Stimulated activated CD4-positive, alpha-beta T cell treated with anti-CD3 and anti-CD28 coated beads, Interleukin-15, amount 100 ng/mL, for 1 hour (primary cell): ENCODE data around the gene SDHB.

Experiments
- DNase-seq, 2 donors: peaks; one replicate each; pipeline ENCODE4 v3.0.0-alpha.2; 2020; ENCODE audit warnings: low read depth in 1 of 2, low spot score in 1 of 2

Gene SDHB

DNA sequence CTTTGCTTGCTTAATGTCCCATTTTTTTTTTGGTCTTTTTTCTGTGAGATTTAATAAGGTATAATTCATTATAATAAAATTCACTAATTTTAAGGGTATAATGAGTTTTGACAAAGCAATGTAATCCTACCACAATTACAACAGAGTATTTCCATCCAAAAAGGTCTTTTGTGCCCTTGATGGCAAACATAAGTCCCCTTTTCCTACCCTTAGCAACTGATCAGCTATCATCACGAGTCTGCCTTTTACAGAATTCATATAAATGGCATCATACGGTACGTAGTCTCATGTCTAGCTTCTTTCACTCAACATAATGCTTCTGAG, 7.5 kb downstream of the SDHB start:
- no peak for DNase-seq

DNA sequence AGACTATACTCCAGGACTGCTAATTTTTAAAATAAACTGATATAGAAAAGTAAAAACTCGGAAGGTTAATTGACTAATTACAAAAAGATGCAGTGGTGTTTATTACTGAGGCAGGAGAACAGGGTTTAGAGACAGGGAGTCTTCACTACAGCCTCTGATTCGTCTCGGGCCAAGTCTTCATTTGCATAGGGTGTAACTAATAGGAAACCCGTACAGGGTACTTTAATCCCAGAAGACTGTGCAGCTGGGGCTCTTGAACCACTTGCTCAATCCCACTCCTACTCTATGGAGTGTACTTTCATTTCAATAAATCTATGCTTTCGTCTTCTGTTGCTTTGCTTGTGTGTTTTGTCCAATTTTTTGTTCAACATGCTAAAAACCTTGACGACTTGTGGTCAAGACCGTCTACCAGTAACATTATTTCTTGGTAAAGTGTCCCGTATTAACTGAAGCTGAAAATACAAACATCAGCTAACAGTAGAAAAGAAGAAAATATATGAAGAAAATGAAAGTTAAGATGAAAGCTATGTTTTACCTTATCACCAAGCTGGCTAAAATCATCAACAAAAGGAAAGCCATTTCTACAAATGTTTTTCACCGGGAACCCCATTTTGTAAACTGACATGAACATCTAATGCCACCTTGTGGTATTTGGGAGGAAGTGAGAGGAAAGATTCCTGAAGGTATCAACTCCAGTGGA, 8.0 kb downstream of the SDHB start:
- no peak for DNase-seq

DNA sequence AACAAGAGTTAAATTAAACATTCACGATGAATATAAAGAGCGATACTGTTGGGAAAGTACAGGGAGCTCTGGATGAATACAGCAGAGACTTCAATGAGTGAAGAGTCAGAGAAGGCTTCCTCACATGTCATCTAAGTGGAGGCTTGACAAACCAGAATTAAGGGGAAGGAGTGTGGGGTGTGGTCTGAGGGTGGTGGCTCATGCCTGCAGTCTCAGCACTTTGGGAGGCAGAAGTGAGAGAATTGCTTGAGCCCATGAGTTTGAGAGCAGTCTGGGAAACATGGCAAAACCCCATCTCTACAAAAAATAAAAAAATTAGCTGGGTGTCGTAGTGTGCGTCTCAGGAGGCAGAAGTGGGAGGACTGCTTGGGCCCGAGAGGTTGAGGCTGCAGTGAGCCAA, 8.7 kb downstream of the SDHB start:
- no peak for DNase-seq

DNA sequence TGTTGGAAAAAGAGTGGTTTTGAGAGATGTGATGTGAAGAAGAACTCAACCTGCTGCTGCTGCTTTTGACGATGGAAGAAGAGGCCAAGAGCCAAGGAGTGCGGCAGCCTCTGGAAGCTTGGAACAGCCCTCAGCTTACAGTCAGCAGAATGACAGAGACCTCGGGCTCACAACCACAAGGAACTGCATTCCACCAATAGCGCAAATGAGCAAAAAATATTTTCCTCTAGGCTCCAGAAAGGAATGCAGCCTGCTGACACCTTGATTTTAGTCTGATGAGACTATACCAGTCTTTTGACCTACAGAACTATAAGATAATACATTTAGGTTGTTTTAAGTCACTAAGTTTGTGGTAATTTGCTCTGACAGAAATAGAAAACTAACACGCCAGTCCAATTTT, 10.2 kb downstream of the SDHB start:
- DNase-seq: no peak

DNA sequence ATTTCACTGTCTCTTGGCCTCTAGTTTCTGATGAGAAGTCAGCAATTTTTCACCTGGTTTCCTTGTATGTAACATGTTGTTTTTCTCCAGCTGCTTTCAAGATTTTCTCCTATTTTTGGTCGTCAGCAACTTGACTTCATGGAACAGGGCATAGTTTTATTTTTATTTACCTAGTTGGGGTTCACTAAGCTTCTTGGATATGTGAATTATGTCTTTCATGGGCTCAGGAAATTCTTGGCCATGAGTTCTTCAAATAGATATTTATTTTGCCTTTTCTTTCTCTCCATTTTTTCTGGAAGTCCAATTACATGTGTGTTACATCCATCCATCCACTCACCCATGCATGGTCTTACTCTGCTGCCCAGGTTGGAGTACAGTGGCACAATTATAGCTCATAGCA, 13.7 kb downstream of the SDHB start:
- no peak for DNase-seq

DNA sequence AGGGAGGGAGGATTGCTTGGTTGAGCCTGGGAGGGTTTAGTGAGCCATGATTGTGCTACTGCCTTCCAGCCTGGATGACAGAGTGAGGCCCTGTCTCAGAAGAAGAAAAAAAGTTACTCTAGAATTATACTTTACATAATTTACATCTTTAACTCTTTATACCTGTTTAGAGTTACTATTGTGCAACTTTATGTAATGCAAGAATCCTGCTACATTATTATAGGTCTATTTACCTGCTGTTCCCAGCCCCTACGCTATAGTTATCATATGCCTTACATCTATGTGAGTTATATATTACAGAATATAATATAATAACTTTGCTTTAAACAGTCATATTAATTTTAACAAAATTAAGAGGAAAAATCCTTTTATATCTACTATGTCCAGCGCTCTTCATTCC, 14.3 kb downstream of the SDHB start:
- no peak for DNase-seq

DNA sequence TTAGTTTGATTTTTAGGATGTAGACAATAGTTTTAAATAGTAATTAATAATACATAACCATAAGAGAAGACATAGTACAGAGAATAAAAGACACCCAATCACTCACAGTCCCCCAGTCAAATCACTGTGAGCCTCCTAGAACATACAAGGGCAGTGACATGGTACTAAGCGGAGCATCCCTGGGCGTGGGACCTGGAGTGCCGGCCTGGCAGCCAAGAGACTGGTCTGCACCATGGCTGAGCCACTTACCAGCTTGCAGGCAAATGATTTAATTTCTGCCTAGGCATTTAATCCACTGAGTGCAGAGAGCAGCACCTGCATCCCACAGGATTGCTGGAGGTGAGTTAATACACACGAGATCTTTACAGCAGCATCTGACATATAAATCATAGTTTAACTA, 20.4 kb downstream of the SDHB start:
- DNase-seq: no peak

DNA sequence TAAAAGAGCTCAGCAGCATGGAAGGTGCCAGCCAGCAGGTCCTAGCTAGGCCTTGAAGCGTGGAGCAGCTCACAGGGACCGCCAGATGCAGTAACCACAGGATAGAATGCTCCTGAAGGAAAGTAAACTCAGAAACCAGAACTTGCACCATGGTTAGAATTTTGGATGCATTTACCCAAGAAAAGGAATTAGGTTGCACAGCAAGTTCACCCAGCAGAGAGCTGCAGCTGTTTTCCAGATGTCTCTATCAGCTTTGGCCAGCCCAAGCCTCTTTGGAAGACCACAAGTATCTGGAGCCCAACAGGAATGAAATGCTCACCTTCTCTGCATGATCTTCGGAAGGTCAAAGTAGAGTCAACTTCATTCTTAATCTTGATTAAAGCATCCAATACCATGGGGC, 21.1 kb downstream of the SDHB start:
- no peak for DNase-seq

DNA sequence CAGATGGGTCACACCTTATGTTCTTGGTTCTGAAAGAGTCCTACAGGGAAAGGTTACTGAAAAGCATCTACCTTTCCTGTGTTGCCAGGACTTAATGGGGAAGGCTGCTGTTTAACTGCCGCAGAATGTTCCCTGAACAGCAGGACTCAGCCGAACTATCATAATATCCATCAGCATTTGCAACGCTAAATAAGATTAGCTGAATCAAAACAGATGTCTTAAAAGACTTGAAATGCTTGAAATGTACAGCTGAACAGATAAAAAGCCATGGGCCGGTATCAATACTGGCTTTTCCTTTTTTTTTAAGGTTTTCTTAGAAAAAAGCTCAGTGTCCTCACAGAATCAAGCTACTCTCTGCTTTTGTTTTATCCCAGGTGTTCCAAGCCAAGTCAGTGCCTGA, 22.4 kb downstream of the SDHB start:
- no peak for DNase-seq

DNA sequence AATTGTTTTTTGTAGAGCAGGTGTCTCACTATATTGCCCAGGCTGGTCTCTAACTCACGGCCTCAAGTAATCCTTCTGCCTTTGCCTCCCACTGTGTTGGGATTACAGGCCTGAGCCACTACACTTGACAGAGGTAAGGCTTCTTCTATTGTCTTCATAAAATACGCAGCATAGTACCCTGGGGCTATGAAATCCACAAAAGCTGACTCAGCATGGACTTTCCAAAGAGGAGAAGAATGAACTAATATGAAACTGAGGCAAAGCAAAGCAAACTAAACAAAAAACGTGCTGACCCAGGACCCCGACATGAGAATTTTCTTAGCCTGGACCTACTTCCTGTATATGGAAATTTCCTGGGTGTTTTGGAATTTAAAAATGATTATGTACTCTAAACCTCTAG, 23.6 kb downstream of the SDHB start:
- DNase-seq: no peak

DNA sequence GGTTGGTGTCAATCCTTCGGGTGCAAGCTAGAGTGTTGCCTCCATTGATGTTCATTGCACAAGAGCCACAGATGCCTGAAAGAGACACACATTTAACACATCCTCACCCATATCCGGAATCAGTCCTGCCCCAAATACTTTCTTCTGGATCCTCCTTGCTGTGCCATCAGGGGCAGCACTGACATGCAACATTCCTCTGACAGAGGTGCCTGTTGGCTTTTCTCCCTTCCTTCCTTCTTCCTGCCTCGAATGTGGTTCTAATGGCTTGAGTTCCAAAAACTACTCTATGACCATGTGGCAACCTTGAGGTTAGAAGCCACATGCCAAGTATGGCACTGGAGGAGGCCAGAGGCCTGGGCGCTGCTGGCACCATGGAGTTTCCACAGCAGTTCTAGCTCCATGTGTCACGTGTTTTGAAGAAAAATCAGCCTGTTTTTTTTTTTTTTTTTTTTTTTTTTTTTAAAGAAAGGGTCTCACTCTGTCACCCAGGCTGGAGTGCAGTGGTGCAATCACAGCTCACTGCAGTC, 25.1 kb downstream of the SDHB start:
- no peak for DNase-seq

DNA sequence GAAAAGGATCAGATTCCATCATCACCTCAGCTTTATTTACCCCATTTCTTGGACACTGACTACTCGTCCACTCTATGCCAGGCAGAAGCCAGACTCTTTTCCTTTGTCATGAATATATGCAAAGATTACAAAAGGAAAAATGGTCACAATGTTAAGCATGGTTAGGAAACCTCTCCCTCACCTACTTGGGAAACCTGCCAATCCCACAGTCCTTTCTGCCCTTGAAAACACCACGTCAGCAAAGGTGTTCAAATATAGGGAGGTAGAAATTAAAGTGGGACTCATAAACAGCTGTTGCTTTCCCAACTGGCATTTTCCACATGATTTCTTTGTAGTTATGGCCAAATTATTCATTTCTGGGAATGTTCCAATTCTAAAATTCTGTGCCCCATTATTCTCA, 25.9 kb downstream of the SDHB start:
- no peak for DNase-seq

DNA sequence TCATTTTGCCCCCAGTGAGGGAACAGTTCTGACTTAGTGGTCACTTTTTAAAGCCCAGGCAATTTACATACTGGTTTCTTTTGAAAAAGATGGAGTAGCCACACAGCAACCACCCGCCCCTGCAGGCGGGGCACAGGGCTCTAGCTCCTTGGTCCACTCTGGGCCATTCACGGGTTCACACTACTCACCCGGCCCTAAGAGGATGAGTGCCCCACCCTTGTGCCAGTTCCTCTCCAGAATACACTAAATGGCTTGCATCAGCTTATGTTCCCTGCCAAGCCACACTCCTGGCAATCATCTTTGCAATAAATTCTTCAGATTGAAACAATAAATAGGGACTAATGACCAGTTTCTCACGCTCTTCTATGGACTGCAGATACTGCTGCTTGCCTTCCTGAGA, 26.4 kb downstream of the SDHB start:
- DNase-seq: no peak

DNA sequence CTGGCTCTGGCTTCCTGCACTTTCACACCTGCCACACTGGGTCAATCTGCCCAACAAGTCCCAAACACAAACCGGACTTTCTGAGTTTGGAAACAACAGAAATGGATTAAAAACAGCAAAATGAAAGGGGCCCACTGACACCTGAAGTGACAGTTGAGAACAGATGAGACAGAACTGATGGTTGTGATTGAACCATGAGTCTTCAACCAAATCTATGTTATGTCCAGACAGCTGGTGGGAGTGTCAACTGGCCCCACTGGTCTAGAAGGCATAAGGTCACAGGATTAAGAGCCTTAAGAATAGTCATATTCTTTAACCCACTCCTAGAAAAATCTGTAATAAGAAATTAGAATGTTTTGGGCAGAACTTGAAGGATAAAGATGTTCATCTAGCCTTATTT, 29.1 kb downstream of the SDHB start:
- no peak for DNase-seq

DNA sequence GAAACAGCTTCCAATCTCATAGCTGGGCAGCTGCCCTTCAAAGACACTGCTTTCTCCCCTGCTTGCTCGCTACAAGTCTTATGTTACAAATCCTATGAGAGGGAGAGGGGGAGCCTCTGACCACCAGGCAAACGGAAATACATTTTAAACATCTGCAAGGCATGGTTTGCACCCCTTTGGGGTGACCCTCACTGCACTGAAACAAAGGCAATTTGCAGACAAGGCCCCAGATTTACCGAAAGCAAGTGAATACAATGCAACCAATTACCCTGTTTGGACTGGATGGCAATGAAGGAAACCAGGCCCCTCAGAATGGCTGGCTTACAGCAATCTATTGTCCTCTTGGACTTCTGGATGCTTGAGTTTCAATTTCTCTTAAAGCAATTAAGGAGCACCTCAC, 30.3 kb downstream of the SDHB start:
- no peak for DNase-seq

DNA sequence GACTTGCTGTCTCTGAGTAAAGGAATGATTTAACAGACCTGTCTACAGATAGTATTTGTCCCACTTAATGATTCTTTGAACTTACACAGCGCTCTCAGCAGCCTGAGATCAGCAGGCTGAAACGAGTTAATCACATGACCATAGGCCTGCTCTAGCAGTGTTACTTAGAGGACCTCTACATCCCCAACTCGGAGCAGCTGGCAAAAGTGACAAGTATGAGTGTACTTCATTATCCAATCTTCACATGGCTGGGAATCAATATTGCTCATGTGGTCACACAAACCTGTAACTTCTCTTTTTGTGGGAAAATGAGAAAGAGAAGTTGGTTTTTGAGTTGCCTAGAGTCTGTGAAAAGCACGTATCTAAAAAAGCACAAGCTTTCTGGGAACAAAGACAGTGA, 30.7 kb downstream of the SDHB start:
- DNase-seq: no peak

DNA sequence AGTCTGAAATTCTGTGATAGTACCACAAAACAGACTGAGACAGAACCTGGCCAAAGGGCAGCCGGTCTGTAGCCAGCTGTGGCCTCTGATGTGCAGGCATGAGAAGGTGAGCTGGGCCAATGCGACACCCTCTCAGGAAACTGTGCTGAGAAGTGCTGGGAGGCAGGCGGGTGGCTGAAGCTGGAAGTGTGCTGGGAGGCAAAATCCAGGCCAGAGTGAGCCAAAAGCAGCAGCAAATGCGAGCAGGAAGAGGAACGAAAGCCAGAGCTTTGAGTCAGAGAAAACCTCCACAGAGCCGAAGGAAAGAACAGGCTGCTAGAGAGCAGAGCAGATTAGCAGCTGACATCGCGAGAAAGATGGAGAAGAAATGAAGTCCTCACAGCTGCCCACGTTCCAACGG, 31.9 kb downstream of the SDHB start:
- no peak for DNase-seq

DNA sequence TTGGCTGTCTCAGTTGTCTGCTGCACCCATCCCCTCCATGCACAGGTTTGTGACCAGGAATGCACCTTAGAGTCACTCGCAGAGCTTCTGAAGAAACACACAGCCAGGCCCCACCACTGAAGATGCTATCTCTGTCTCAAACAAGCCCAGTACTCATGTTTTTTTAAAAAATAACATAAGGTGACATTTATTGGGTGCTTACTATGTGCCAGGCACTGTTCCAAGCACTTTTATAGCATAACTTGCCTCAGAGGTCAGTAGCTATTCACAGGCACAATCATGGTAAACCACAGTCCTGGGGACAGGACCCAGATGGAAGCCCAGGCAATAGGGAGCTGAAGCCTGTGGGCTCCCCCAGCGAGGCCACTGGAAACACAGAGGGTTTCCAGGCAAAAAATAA, 33.3 kb downstream of the SDHB start:
- DNase-seq: no peak

DNA sequence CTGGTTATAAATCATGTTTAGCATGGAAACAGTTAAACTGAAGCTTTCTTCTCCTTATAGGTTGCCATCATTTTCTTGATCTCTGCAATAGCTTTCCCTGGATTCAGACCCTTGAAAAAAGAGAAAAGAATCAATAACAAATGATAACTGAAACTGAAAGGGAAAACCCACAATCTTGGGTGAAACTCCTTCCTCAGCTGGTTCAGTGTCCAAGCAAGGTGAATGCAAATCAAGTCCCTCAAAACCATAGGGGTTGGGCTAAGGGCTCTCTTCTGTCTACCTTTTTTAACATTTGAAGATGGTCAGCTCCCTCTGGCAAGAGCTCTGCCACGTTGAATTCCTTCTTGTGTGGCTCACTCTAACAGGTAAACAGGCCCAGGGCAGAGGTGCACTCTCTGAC, 35.0 kb downstream of the SDHB start:
- no peak for DNase-seq

DNA sequence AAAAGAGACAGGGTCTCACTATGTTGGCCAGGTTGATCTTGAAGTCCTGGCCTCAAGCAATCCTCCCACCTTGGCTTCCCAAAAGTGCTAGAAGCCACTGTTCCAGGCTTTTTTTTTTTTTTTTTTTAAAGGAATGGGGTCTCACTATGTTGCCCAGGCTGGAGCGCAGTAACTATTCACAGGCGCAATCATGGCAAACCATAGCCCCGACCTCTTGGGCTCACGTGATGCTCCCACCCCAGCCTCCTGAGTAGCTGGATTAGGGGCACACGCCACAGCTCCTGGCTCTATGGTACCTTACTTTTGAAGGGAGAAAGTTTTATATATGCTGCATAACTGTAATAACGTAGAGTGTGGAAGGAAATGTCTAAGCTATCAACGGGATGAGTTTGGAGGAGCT, 36.4 kb downstream of the SDHB start:
- no peak for DNase-seq

DNA sequence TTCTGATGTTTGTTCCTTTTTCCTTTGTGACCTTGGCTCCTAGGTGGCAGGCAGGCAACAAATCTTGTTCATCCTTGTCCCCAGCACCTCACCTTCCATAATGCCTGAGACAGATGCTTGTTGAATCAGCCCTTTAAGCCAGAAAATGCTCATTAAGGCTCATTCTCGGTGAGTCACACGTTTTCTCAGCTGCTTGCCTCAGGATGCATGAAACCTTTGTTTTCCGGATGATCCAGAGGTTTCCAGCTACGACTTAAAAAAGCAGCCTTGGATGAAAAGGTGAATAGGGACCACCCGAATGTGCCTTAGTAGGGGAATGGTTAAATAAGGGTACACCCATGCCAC, 37.5 kb downstream of the SDHB start:
- no peak for DNase-seq

DNA sequence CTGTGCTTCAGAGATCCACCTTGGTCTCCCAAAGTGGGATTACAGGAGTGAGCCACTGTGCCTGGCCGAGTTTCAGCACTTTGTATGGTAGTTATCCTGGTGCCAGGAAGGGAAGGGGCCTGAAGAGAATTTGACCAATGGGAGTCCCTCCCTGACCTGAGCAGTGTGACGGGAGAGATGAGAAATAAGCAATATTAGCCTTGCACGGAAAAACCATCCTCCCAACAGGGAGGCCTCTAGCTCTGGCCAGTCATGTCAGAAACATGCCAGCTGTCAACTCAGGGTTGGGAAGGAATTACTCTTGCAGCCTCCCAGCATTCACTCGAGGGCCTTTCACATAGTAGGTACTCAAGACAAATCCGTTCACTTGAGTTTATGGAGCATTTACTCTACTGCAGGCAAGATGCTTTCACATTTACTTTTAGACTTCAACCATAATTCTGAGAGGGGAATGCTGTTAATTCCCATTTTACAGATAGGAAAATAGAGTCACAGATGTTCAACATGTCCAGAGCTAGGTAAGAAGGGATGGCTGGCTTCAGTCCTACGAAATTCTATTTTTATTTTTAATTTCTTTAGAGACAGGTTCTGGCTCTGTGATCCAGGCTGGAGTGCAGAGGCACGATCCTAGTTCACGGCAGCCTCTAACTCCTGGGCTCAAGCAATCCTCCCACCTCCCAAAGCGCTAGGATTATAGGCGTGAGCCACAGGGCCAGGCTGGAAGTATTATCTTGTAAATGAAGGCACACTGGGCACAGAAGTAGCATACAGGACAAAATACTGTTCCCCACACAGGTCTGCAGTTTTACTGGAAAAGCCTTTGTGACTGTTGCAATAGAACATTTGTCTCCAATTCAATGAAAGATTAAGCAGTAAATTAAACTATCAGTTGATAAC, 38.9 kb downstream of the SDHB start:
- DNase-seq: no peak
